Stimulated activated CD4-positive, alpha-beta T cell treated with anti-CD3 and anti-CD28 coated beads, Interleukin-4, amount 100 ng/mL, for 48 hours (primary cell): ENCODE measurements around the gene ATF6.

ENCODE experiments used
- DNase-seq, 2 donors: peaks; one replicate each; pipeline ENCODE4 v3.0.0-alpha.2; 2020; ENCODE audit warnings: low read depth in 2 of 2

The ATF6 gene

GRCh38 chr1:161887730-161888287 is 121.7 kb downstream of the ATF6 start:
- DNase-seq = no peak

GRCh38 chr1:161890574-161890973 is 124.5 kb downstream of the ATF6 start:
- DNase-seq = no peak

DNA sequence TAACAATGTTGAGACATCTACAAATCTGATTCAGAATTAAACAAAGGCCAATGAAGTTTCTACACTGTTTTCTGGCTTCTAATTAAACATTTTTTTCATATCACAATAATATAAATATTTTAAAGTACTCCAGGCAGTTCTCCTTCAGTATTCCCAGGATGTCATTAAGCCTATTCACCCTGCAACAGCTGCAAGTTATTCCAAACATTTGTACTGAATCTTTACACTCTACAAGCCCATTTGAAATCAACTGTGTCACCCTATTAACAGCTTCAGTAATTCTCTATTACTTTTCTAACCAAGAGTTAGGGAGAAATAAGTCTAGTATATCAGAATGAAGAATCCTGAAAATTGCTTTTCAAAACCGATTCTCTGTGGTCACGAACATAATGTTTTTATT is 133.0 kb downstream of the ATF6 start:
- DNase-seq = no peak

DNA sequence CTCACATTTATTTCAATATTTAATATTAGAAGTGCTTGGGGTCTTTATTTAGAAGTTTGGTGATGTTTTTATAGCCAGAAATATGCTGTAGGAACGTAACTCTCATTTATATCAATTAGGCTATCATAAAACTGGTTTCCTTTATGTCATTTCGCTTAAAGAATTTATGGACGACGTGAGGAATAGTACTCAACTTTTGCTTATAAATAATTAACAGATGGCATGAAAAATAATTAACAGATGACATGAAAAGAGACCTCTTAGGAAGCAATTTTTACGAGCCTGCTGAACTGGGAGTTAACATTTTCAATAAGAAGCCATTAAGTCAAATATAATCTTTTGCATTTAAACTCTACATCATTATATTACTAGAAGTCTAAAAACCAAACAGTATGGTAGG is 134.0 kb downstream of the ATF6 start:
- DNase-seq = no peak

- DNase-seq = no peak
These were observed 136.1 kb downstream of the ATF6 start for GRCh38 chr1:161902182-161902581.

DNA sequence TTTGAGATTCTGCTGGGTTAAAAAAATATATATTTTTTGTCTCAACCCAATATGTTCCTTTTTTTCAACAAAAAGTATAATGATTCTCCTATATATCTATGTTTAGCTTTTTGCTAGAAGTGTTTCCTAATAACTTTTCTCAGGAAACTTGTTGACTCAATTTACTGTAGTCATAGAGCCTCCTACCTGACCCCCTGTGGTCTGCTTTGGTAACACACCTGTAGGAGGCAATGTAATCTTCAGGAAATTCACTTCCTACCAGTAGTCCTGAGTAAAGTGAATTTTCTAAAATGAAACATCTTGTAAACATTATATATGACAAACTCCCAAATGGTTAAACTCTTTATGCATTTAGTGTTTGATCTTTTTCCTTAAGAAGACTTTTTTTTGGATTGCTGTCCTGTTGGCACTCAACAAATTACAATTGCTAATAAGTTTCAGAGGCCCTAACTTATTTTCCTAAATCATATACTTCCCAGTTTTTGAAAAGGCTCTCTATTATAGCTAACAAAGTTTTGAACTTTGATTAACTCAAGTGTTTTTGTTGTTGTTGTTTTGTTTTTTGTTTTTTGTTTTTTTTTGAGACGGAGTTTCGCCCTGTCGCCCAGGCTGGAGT is 139.3 kb downstream of the ATF6 start:
- DNase-seq = no peak

- DNase-seq = no peak
These were observed 141.1 kb downstream of the ATF6 start for GRCh38 chr1:161907265-161907664.

GRCh38 chr1:161908264-161908663 is 142.1 kb downstream of the ATF6 start:
- no peak for DNase-seq

DNA sequence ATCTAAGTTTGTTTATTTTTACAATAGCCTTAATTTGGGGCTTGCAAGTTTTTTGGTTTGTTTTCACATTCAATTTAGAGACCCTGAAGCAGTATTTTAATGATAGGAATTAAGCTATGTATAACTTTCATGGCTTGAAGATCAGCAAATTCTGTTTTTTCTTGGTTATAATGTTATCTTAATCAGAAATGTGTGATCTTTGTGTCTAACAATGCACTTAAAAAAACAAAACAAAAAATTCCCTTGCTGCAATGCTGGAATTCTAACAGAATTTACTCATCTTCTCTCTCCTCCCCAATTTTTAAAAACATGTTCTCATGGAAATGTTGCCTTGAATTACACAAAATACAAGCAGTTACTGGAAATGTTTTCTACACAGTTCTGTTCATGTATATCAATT is 144.5 kb downstream of the ATF6 start:
- DNase-seq = no peak

GRCh38 chr1:161913482-161914140 is 147.5 kb downstream of the ATF6 start:
- no peak for DNase-seq

DNA sequence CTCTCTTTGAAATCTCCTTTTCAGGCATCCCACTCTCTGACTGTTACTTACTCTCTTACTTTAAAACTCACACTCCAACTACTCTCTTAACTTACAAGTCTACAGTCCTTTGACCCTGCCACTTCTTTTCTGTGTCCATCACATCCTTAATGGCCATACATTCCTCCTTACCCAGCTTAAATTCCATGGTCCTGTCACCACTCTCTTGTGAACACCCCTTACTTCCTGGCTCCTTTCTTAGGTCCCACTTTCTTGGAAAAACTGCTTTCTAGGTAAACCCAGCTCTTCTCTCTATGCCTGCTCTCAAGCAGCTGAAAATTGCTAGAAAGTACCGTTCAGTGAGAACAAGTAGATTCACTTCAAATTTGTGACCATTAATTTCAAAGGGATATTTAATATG is 148.5 kb downstream of the ATF6 start:
- DNase-seq = no peak

- DNase-seq = peak in 1 of 2 donors; percentile 28
These were observed 149.0 kb downstream of the ATF6 start for GRCh38 chr1:161915051-161915503.

- DNase-seq = no peak
These were observed 149.9 kb downstream of the ATF6 start for GRCh38 chr1:161915978-161916377.

DNA sequence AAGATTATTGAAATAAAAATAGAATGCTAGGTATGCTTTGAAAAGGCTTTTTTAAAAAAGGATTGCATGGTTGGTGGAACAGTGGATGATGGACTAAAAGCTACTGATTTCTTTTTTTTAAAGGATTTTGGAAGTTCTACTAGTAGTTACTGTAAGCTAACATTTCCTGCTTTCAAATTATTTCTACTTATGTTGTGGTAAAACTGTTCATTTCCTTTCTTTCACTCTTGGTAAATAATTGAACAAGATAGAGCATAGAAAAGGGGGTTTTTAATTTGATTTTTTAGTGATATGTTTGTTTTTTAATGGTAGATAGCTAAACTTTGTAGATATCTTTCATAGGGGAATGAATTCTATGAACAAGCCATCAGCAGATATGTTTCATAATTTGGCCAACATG is 153.1 kb downstream of the ATF6 start:
- no peak for DNase-seq

- DNase-seq = no peak
These were observed 155.4 kb downstream of the ATF6 start for GRCh38 chr1:161921491-161921890.

DNA sequence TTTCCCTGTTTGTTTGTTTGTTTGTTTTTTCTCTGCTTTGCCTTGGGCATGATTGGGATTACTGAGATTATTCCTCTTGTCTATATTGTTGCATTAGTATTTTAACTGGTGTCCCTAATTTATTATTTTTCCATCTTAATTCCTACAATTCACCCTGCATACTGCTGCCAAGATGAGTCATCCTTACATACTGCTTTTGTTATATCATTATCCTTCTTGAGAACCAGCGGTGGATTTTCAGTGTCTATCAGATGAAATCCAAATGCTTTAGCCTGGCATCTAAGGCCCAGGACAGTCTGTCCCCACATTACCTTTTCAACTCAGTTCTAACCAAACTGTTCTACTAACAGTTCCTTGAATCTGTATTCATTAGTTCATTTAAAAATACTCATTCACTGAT is 155.9 kb downstream of the ATF6 start:
- DNase-seq = no peak

DNA sequence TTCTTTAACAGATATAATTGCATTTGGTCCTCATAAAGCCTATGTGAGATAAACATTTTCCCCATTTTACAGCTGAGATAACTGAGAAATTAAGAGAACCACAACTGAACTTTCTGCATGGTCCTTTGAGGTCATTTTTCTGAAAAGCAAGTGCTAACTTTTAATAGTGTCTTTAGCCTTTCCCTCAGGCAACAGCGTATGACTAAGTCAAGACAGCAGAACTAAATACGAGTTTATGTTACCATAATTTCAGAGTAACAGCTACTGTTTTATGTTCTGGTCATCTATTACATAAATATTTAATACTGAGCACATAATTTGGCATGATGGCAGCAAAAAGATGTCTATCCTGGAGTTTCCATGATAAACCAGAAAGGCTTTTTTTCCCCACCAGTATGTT is 161.9 kb downstream of the ATF6 start:
- DNase-seq = no peak

DNA sequence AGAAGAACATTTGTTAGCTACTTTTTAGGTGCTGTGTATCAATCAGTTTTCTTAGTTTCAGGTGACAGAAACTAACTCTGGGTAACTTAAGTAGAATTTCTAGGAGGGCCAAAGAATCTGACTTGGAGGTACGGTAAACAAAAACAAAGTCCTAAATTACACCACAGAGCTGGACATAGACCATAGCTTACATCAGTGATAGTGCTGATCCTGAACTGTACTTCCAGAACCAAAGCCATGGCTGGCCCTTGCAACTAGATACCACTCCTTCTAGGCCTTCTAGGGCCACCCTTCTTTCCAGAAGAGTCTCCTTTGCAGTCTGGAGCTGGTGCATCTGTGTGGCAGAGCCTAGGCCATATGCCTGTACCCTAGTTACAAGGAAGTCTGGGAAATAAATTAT is 163.0 kb downstream of the ATF6 start:
- no peak for DNase-seq

- no peak for DNase-seq
These were observed 163.9 kb downstream of the ATF6 start for GRCh38 chr1:161930064-161930463.

DNA sequence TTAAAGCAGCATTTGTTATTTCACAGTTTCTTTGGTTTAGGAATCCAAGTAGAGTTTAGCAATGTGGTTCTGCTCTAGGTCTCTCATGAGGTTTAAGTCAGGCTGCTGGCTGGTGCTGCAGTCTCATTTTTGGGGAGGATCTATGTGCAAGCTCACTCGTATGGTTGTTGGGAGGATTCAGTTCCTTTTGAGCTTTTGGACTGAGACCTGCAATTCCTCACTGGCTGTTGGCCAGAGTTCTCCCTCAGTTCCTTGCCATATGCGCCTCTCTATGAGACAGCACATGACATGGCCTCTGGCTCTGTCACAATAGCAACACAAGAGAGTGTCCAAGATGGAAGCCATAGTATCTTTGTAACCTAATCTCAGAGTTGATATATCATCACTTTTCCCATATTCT is 166.5 kb downstream of the ATF6 start:
- DNase-seq = no peak

DNA sequence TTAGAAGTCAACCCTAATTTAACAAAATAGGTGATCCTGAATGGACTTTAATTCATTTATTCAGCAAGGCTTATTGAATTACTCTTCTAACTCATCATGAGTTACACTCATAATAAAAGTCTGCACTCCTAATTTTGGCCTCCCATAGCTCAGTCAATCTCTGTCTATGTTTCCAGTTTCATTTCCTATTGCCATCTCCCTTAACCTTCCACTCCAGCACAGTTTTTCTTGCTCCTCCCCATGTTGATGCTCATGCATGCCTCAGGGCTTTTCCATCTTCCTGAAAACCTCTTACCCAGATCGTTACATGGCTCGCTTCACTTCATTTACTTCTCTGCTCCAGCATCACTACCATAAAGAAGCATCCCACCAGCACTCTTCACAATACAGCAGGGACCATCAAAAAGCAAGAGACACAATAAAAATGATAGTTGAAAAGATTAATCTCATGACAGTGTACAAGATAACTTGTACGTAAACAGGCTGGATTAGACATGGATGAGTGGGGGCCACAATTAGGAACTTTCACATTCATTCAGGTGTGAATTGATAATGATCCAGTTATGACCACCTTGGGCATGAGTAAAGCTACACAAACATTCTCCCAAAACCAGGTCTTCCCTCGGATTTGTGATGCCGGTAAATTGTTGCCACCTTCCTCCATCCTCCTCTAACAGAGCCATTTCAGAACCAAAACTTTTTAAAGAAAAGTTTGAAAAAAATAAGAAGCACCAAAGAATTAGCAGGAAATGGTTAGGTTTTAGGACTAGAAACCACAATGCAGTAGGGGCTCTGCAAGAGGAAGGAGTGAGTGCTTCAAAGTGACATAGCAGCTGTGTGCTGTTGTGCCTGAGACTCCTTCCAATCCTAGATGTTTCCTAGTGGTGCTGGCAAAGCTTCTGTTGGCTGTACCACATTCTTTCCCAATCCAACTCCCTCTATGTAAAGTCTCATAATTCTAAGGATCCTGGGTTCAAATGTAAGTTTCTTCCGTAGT is 167.8 kb downstream of the ATF6 start:
- DNase-seq = no peak

- DNase-seq = no peak
These were observed 169.1 kb downstream of the ATF6 start for GRCh38 chr1:161935264-161935663.
